ENCODE results near the gene IGSF21. TPM values are rescaled to one million over a fixed set of nuclear protein-coding genes. Genes with fewer than 3 reads are reported as not detected.

Gene IGSF21
- total and polyA plus RNA-seq, 2 experiments from 2014 or later = not detected

GRCh38 chr1:18200136-18200717 lies 92.6 kb downstream of the IGSF21 start:
- H3K36me3 ChIP-seq (replicated peaks; ENCODE audit: insufficient read depth, low read depth) = no peaks in the 10 kb centered on the region
- H3K4me2 ChIP-seq = no peak overlapping the region
- no peaks in the 10 kb centered on the region for H3K4me1 ChIP-seq (ENCODE audit: insufficient read depth)
- H3K9me3 ChIP-seq (ENCODE audit: low read depth) = no peaks in the 10 kb centered on the region
- peaks cover 52% of the 10 kb centered on the region for H3K27me3 ChIP-seq
- H3K9me2 ChIP-seq (replicated peaks; ENCODE audit: insufficient read depth) = no peaks in the 10 kb centered on the region
- DNase-seq (ENCODE audit: low spot score) = no peak
- H2AFZ ChIP-seq = no peak overlapping the region
- no peaks in the 10 kb centered on the region for H4K20me1 ChIP-seq (ENCODE audit: insufficient read depth, poor library complexity, severe bottlenecking)
- no peak for TF ChIP-seq CTCF (IDR thresholded peaks at IDR 0.05; ENCODE audit: poor library complexity)
- TF ChIP-seq EZH2 (IDR thresholded peaks at IDR 0.05; ENCODE audit: borderline replicate concordance) = no peak
- no peak for TF ChIP-seq EZH2phosphoT487 (IDR thresholded peaks at IDR 0.05; ENCODE audit: low read depth, severe bottlenecking, unreplicated experiment)
- no peaks in the 10 kb centered on the region for H3K79me2 ChIP-seq
- 73% methylated on average over 8 of the region's 8 CpGs for WGBS (ENCODE audit: low lambda C conversion rate, missing lambda C conversion rate)
- H3K4me3 ChIP-seq = no peak overlapping the region
- no peak overlapping the region for H3K27ac ChIP-seq

- H3K36me3 ChIP-seq (replicated peaks; ENCODE audit: insufficient read depth, low read depth) = no peaks in the 10 kb centered on the region
- DNase-seq (ENCODE audit: low spot score) = no peak
- H3K27ac ChIP-seq = no peak overlapping the region
- H3K4me2 ChIP-seq = no peak overlapping the region
- no peak overlapping the region for H3K4me3 ChIP-seq
- no peak overlapping the region for H2AFZ ChIP-seq
- no peaks in the 10 kb centered on the region for H3K4me1 ChIP-seq (ENCODE audit: insufficient read depth)
- no peaks in the 10 kb centered on the region for H3K9me2 ChIP-seq (replicated peaks; ENCODE audit: insufficient read depth)
- H3K9me3 ChIP-seq (ENCODE audit: low read depth) = no peaks in the 10 kb centered on the region
- H3K27me3 ChIP-seq = peaks cover 46% of the 10 kb centered on the region
- 64% methylated on average over 6 of the region's 6 CpGs for WGBS (ENCODE audit: low lambda C conversion rate, missing lambda C conversion rate)
- no peaks in the 10 kb centered on the region for H3K79me2 ChIP-seq
- no peaks in the 10 kb centered on the region for H4K20me1 ChIP-seq (ENCODE audit: insufficient read depth, poor library complexity, severe bottlenecking)
- TF ChIP-seq EZH2 (IDR thresholded peaks at IDR 0.05; ENCODE audit: borderline replicate concordance) (no peak), CTCF (IDR thresholded peaks at IDR 0.05; ENCODE audit: poor library complexity) (no peak), EZH2phosphoT487 (IDR thresholded peaks at IDR 0.05; ENCODE audit: low read depth, severe bottlenecking, unreplicated experiment) (no peak)
Observed at GRCh38 chr1:18200918-18201317, 93.3 kb downstream of the IGSF21 start.

- H3K9me3 ChIP-seq (ENCODE audit: low read depth) = no peaks in the 10 kb centered on the region
- H4K20me1 ChIP-seq (ENCODE audit: insufficient read depth, poor library complexity, severe bottlenecking) = no peaks in the 10 kb centered on the region
- H2AFZ ChIP-seq = no peak overlapping the region
- H3K9me2 ChIP-seq (replicated peaks; ENCODE audit: insufficient read depth) = no peaks in the 10 kb centered on the region
- TF ChIP-seq EZH2phosphoT487 (IDR thresholded peaks at IDR 0.05; ENCODE audit: low read depth, severe bottlenecking, unreplicated experiment) = no peak
- no peak for TF ChIP-seq EZH2 (IDR thresholded peaks at IDR 0.05; ENCODE audit: borderline replicate concordance)
- no peak for TF ChIP-seq CTCF (IDR thresholded peaks at IDR 0.05; ENCODE audit: poor library complexity)
- no peak overlapping the region for H3K4me3 ChIP-seq
- H3K27me3 ChIP-seq = peaks cover 42% of the 10 kb centered on the region
- WGBS (ENCODE audit: low lambda C conversion rate, missing lambda C conversion rate) = 60% methylated on average over 4 of the region's 4 CpGs
- no peak for DNase-seq (ENCODE audit: low spot score)
- no peak overlapping the region for H3K27ac ChIP-seq
- H3K79me2 ChIP-seq = no peaks in the 10 kb centered on the region
- no peak overlapping the region for H3K4me2 ChIP-seq
- no peaks in the 10 kb centered on the region for H3K36me3 ChIP-seq (replicated peaks; ENCODE audit: insufficient read depth, low read depth)
- H3K4me1 ChIP-seq (ENCODE audit: insufficient read depth) = no peaks in the 10 kb centered on the region
Observed at GRCh38 chr1:18201997-18202719, 94.6 kb downstream of the IGSF21 start.
